Activated naive CD8-positive, alpha-beta T cell treated with anti-CD3 and anti-CD28 coated beads, Interleukin-2, amount 10 ng/mL, durations not matched to agents 7 days and 5 days (primary cell): ENCODE measurements around the gene NUDT1. TPM values are rescaled to one million over a fixed set of nuclear protein-coding genes. Genes with fewer than 3 reads are reported as not detected.

ENCODE experiments used
- ATAC-seq: fragments of 150-1000 bp; cut with Tn5 transposase; one replicate; pipeline ENCODE4 v1.10.0; 2021; ENCODE audit warnings: low read depth, moderate library complexity
- POLR2A ChIA-PET: fragments of 350-600 bp; sonication (Branson Sonifier 250); formaldehyde crosslinking; loops from one replicate; lab custom pipeline; 2021; ENCODE audit warnings: antibody characterized with exemption; lab: Charles Lee
- DNase-seq: peaks from one replicate; pipeline ENCODE4 v3.0.0; 2021
- H3K27ac Mint-ChIP-seq: one replicate; pipeline ENCODE4 v1.8.0; 2022; ENCODE audit warnings: mild to moderate bottlenecking, mixed read lengths
- H3K27me3 Mint-ChIP-seq: one replicate; pipeline ENCODE4 v1.8.0; 2022; ENCODE audit warnings: mild to moderate bottlenecking, moderate library complexity, mixed read lengths
- H3K36me3 Mint-ChIP-seq: one replicate; pipeline ENCODE4 v1.8.0; 2021; ENCODE audit warnings: mild to moderate bottlenecking, mixed read lengths
- H3K4me1 Mint-ChIP-seq: one replicate; pipeline ENCODE4 v1.8.0; 2021; ENCODE audit warnings: mixed read lengths
- H3K4me3 Mint-ChIP-seq: one replicate; pipeline ENCODE4 v1.8.0; 2022; ENCODE audit warnings: mild to moderate bottlenecking, moderate library complexity, mixed read lengths
- H3K9me3 Mint-ChIP-seq: one replicate; pipeline ENCODE4 v1.8.0; 2021; ENCODE audit warnings: mixed read lengths
- total RNA-seq, 2 experiments: library from RNA; stranded (reverse); gene quantifications; one replicate each; pipeline ENCODE4 v1.2.3, GENCODE V29; 2021

NUDT1 gene
- total RNA-seq, 2 experiments from 2014 or later: 92.2 to 95.8 TPM

DNA sequence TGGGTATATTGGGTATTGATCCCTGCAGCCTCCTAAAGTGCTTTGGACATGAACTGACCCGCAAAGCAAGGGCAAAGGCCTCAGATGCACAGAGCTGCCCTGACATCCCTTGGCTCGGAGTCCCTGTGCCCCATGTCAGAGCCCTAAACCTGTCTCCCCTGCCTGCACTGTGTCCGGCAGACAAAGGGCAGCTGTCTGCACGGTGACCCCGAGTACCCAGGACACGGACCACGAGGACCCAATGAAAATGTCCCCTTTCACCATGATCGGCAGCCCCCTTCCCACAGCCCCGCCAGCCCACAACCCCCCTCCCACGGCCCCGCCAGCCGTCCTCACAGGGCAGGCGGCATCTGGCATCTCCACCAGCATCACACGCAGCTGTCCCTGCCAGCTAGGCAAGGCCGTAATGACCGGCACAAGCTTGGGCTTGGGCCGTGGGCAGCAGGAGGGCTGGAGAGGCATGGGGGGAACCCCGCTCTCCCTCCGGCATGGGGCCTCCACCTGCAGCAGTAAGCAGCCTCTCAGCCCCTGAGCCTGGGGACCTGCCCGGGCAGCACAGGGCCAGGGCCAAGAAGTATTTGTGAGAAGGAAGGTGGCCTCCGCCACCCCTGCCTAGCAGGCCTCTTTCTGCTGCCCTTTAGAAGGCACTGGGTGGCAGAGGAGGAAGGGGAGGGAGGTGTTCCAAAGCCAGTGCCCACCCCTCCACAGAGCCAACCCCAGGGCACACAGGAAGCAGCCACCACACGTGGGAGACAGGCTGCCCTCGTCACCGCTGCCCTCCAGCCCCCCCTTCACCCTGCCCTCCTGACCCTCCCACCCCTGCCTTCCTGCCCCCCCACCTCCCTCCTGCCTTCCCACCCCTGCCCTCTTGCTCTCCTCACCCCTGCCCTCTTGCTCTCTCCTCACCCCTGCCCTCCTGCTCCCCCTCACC, 10.1 kb downstream of the NUDT1 start:
- no peak for DNase-seq
- Mint-ChIP-seq H3K27me3 (no peaks in the 10 kb centered on the region), H3K36me3 (peaks cover 30% of the 10 kb centered on the region), H3K4me3 (no peak overlapping the region), H3K4me1 (peaks cover 28% of the 10 kb centered on the region), H3K9me3 (no peaks in the 10 kb centered on the region), H3K27ac (no peak overlapping the region)
- ATAC-seq: peak; percentile 37
- POLR2A ChIA-PET: interaction anchor here (1.4 kb wide), 1 partner anchor 10 kb away, joined by 3 read pairs; the partner anchor contains the start of genes MRM2 and NUDT1

DNA sequence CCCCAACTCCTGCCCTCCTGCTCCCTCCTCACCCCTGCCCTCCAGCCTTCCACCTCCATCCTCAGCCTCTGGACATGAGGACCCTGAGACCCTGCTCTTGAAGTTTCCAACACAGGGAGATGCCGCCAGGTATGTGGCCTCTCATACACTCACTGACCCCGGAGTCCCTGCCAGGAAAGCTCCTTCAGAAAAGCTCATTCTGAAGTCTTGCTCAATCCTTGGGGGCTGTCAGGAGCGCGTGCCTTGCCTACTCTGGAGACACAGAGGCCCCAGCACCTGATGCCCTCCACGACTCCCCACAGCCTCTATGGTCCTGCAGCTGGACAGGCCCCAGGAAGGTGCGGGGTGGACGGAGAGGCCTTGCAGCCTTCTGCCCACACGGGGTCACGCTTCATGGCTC, 11.0 kb downstream of the NUDT1 start:
- peaks cover 26% of the 10 kb centered on the region for H3K4me1 Mint-ChIP-seq
- peaks cover 24% of the 10 kb centered on the region for H3K36me3 Mint-ChIP-seq
- POLR2A ChIA-PET: interaction anchor here (1.4 kb wide), 1 partner anchor 11 kb away, joined by 3 read pairs; the partner anchor contains the start of genes MRM2 and NUDT1
- peak overlapping the region; percentile 19 for H3K27ac Mint-ChIP-seq
- H3K27me3 Mint-ChIP-seq: no peaks in the 10 kb centered on the region
- H3K4me3 Mint-ChIP-seq: no peak overlapping the region
- DNase-seq: no peak
- no peak for ATAC-seq
- H3K9me3 Mint-ChIP-seq: no peaks in the 10 kb centered on the region

DNA sequence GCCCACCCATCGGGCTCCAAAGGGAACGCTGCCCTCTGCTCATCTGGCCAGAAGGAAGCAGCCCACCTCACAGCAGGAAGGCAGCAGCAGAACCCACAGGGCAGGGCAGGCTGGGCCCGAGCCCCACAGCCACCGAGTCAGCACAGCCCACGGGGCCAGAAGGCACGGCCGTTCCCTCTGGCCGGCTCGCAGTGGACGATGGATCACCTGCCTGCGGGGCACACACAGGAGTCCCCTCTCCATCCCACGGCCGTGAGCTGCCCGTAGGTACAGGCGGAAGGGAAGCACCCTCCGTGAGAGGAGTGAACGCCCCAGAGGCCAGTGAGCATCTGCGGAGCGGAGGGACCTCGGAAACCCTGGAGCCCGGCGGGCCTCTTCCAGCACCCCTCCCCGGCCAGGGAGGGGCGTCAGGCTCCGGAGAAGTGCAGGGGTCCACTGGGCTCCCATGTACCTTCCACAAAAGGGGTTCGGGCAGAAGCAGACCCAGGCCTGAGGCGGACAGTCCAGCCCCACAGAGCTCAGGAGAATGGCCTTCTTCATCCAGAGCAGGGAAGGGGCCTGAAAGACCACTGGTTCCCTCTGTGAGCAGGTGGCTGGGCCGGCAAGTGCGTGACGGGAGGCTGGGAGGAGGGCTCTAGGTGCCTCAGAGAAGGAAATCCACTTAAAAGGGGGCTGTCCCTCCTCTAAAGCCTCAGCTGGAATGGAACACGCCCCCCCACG, 11.7 kb downstream of the NUDT1 start:
- no peak for ATAC-seq
- Mint-ChIP-seq H3K27ac (no peak overlapping the region), H3K27me3 (no peaks in the 10 kb centered on the region), H3K4me1 (peaks cover 21% of the 10 kb centered on the region), H3K36me3 (peaks cover 20% of the 10 kb centered on the region), H3K9me3 (no peaks in the 10 kb centered on the region), H3K4me3 (no peak overlapping the region)
- no peak for DNase-seq
- POLR2A ChIA-PET: interaction anchor here (1.4 kb wide), 1 partner anchor 12 kb away, joined by 3 read pairs; the partner anchor contains the start of genes MRM2 and NUDT1

DNA sequence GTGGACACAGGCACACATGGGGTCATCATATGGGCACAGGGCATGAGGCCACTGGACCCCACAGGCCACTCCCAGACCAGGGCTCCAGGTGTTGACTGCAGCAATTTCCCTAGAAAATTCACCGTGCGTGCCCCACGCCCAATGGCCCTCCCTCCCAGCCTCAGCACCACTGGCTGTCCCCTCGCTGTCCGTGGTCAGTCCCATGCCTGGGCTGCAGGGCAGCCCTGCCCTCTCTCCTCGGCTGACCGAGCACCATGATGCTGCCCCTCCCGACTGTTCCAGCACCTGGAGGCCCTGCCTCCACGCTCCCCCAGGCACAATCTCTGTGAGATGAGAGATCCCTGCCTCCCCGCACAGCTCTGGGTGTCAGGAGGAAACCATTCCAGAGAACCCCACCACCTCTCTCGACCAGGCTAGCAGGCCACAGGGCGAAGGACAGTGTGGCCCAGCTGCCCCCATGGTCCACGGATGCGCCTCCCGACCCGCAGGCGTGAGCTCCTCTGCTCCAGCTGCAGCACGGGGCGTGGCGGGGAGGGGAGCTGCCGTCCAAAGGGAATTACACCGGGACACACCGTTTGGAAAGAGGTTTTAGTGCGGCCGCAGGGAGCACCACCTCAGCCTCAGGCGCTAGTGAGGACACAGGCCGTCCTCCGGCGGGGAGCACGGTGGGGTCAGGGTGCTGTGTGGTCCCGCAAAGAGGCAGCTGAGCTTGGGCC, 12.6 kb downstream of the NUDT1 start:
- H3K27me3 Mint-ChIP-seq: no peaks in the 10 kb centered on the region
- peaks cover 13% of the 10 kb centered on the region for H3K36me3 Mint-ChIP-seq
- no peak overlapping the region for H3K4me3 Mint-ChIP-seq
- peaks cover 13% of the 10 kb centered on the region for H3K4me1 Mint-ChIP-seq
- ATAC-seq (no peak), DNase-seq (no peak)
- no peaks in the 10 kb centered on the region for H3K9me3 Mint-ChIP-seq
- no peak overlapping the region for H3K27ac Mint-ChIP-seq
- POLR2A ChIA-PET: no interaction called here

DNA sequence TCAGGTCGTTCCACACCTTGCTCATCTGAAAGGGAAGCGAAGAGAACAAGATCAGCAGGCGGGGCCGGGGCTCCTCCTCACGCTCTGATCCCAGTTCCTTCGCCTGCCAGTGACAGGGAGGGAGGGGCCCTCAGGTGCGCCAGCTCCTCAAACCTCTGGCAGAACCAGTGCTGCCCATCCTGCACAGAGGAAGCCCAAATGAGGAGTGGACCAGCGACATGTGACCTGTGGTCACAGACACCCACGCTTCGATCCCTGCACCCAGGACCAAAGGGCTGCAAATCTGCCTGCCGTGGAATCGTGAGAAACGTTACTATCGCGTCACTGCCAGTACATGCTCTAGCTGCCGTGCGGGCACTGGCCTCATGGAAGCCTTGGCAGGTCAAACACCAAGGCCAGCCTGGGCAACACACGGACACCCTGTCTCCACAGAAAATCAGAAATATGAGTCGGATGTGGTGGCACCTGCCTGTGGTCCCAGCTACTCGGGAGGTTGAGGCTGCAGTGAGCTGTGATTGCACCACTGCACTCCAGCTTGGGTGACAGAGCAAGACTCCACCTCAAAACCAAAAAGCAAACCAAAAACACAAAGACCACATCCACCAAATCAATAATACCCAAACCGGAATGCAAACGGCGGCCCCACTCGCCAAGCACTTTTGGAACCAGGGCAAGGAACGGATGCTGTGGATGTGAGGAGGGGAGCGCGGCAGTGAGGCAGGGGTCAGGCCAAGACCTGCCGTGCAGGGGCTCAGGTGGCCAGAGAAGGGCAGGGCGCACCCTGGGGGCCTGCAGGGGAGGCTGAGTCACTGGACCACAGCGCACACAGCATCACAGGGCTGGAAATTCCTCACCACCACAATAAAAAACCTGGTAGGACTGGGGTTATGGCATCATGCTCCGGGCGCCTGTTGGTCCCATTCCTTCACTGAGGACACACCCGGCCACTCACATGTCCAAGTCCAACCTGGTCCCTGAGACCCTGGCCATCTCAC, 13.4 kb downstream of the NUDT1 start:
- ATAC-seq (no peak), DNase-seq (no peak)
- POLR2A ChIA-PET: no interaction called here
- Mint-ChIP-seq H3K36me3 (peaks cover 13% of the 10 kb centered on the region), H3K9me3 (no peaks in the 10 kb centered on the region), H3K4me1 (peaks cover 8% of the 10 kb centered on the region), H3K27me3 (no peaks in the 10 kb centered on the region), H3K4me3 (no peak overlapping the region), H3K27ac (no peak overlapping the region)

DNA sequence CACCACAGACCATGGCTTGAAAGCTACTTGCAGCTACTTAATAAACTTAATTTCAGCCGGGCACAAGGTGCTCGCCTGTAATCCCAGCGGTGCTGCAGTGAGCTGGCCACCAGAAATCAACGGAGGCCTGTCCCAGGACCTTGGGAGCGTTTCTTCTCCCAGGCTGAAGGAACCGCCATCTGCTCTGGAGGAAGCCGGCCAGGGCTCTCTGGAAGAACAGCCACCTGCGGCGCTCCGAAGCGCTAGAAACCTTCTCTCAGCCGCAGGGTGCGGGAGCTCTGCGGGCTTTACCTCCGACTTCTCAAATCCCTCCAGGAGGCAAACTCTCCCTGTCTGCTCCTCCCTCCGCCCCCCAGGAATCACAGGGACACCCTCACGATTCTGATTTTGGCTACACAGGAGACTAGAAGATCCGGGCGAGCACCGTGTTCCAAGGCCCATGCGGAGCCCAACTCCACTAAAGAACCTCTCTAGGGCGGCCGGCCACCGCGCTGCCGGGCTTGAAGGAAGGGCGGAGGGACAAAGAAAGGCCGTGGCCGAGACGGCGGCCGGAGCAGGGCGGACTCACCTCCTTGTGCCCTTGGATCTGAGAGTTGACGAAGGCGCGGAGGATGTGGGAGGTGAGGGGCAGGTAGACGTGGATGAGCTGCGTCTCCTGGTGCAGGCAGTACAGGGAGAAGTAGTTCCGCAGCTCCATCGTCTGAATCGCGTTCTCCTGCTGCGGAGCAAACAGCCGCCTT, 14.4 kb downstream of the NUDT1 start:
- no peak for ATAC-seq
- peaks cover 7% of the 10 kb centered on the region for H3K36me3 Mint-ChIP-seq
- POLR2A ChIA-PET: no interaction called here

DNA sequence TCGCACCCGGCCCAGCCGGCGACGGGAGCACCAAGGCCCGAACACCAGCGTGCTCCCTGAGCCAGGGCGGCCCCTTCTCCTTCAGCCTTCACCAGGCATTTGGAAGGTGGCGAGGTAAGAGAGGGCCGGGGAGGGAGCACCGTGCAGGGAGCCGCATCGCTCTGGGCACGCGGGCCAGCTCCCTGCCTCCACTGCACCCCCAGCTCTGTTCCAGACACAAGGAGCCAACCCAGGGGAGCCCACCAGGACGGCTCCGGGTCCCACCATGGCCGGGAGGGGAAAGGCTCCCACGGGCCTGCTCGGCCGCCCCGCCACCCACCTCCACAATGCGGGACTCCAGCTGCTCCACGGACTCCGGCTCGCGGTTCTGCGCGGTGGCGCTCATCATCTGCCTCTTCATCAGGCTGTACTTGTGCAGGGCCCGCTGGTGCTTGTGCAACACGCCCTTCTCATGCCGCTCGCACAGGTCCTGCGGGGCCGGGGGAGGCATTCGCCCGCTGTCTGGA, 15.1 kb downstream of the NUDT1 start:
- Mint-ChIP-seq H3K4me3 (no peak overlapping the region), H3K9me3 (no peaks in the 10 kb centered on the region), H3K36me3 (peaks cover 5% of the 10 kb centered on the region), H3K27ac (no peak overlapping the region), H3K27me3 (no peaks in the 10 kb centered on the region), H3K4me1 (peaks cover 13% of the 10 kb centered on the region)
- POLR2A ChIA-PET: interaction anchor here (0.6 kb wide), 1 partner anchor 144 kb away, joined by 3 read pairs; no protein-coding TSS in a partner anchor
- DNase-seq (no peak), ATAC-seq (no peak)

More for the DNA sequence above, 14.4 kb downstream of the NUDT1 start:
- Mint-ChIP-seq H3K4me1 (peaks cover 10% of the 10 kb centered on the region), H3K9me3 (no peaks in the 10 kb centered on the region), H3K4me3 (no peak overlapping the region), H3K27me3 (no peaks in the 10 kb centered on the region), H3K27ac (no peak overlapping the region)
- DNase-seq: no peak

DNA sequence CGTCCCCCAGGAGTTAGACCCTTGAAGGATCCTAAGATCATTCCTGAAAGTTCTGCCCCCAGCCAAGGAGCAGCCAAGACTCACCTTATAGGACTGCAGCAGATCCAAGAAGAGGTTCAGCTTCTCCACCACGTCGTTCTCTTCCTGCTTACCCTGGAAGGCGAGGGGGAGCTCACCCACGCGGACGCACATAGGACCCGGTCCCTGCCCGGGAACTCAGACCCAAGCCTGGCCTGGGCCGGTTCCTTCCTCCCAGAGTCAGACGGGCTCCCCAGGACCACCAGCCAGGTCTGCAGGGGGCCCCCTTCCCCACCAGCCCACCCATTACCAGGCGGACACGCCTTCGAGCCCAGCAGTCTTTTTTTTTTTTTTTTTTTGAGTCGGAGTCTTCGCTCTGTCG, 15.6 kb downstream of the NUDT1 start:
- H3K4me1 Mint-ChIP-seq: peaks cover 13% of the 10 kb centered on the region
- H3K36me3 Mint-ChIP-seq: peaks cover 5% of the 10 kb centered on the region
- no peaks in the 10 kb centered on the region for H3K27me3 Mint-ChIP-seq
- DNase-seq: no peak
- POLR2A ChIA-PET: interaction anchor here (0.6 kb wide), 1 partner anchor 145 kb away, joined by 3 read pairs; no protein-coding TSS in a partner anchor
- H3K27ac Mint-ChIP-seq: no peak overlapping the region
- no peak overlapping the region for H3K4me3 Mint-ChIP-seq
- H3K9me3 Mint-ChIP-seq: no peaks in the 10 kb centered on the region
- ATAC-seq: no peak

DNA sequence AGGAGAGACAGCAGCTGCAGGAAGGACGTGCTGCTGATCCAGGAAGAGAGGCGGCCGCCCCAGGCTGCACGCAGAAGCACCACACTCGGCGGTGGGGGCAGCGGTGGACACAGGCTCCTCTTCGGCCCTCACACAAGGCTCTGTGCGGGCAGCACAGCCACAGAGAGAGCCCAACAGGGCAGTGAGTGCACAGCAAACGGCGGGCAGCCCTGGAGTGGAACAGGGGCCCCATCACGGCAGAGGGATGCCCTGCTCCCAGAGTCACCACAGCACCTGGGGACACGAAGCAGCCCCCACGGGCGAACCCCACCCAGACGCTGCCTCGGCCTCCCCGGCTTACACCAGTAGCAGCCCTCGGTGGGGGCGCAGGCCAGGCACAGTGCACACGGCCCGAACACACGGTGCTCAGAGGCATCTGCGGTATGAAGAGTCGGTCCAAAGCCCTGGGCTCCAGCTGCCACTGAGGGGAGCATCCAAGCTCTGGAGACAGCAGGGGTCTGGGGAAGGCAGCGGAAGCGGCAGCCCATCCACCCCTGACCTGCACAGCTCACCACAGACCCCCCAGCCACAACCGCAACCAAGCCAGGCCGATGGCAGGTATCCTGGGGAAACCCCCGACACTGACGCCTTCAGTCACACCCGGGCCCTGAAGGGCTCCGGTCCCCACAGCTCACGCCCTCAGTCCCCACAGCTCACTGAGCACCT, 16.8 kb downstream of the NUDT1 start:
- POLR2A ChIA-PET: no interaction called here
- Mint-ChIP-seq H3K4me1 (peaks cover 11% of the 10 kb centered on the region), H3K4me3 (no peak overlapping the region), H3K27me3 (no peaks in the 10 kb centered on the region), H3K27ac (no peak overlapping the region), H3K9me3 (no peaks in the 10 kb centered on the region), H3K36me3 (peaks cover 5% of the 10 kb centered on the region)
- no peak for DNase-seq
- ATAC-seq: no peak

DNA sequence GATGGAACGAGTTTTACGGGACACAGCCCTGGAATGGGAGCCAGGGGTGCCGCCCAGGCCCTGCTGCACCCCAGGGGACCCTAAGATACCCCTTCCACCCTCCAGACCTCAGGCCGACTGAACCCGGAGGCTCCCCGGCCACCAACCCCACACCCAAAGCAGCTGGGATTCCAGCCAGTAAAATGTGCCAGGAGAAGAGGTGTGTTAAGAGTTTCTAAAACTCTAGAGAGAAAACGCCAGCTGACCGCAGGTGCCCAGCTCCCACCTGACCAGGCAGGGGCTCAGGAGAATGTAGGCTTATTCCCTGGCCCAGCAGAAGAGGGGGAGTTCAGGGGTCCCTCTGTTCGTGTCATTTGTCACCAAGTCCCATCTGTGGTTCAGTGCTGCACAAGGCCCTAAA, 17.5 kb downstream of the NUDT1 start:
- Mint-ChIP-seq H3K4me1 (peaks cover 11% of the 10 kb centered on the region), H3K9me3 (no peaks in the 10 kb centered on the region), H3K4me3 (no peak overlapping the region), H3K27ac (peak overlapping the region; percentile 49), H3K36me3 (peaks cover 9% of the 10 kb centered on the region), H3K27me3 (no peaks in the 10 kb centered on the region)
- DNase-seq (no peak), ATAC-seq (no peak)
- POLR2A ChIA-PET: no interaction called here

DNA sequence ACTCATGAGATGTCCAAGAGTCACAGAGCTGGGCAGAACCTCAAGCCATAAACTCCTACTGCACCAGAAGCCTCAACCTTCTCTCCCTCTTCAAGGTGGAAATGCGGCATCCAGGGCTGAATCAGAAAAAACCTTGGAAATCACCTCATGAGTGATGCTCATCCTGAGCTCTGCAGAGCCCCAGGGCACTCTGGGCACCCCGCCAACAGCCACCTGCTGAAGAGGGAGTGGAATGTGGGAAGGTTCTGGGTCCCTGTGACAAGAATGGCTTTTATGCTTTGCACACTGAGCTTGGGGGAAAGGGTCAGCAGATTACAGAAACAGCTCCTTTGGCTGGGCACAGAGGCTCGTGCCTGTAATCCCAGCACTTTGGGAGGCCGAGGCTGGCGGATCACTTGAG, 18.8 kb downstream of the NUDT1 start:
- Mint-ChIP-seq H3K9me3 (no peaks in the 10 kb centered on the region), H3K4me3 (no peak overlapping the region), H3K4me1 (peaks cover 6% of the 10 kb centered on the region), H3K27ac (no peak overlapping the region), H3K36me3 (peaks cover 6% of the 10 kb centered on the region), H3K27me3 (no peaks in the 10 kb centered on the region)
- ATAC-seq (no peak), DNase-seq (no peak)
- POLR2A ChIA-PET: no interaction called here
